HEK293T (cell line): ENCODE results near the gene SCUBE2.

Experiments used
- ARNT ChIP-seq: fragments of 450-650 bp; IDR thresholded peaks from 2 replicates; pipeline ENCODE4 v1.6.1; 2017; ENCODE audit warnings: mild to moderate bottlenecking
- ELF4 ChIP-seq: fragments of 450-650 bp; IDR thresholded peaks from 2 replicates; pipeline ENCODE4 v1.6.1; 2017; ENCODE audit warnings: antibody characterized with exemption
- FOXM1 ChIP-seq: fragments of 450-650 bp; IDR thresholded peaks from 2 replicates; pipeline ENCODE4 v1.6.1; 2017; ENCODE audit warnings: mild to moderate bottlenecking, borderline replicate concordance
- HDGF ChIP-seq: fragments of 450-650 bp; IDR thresholded peaks from 2 replicates; pipeline ENCODE4 v1.6.1; 2017; ENCODE audit warnings: antibody characterized with exemption, borderline replicate concordance
- LEF1 ChIP-seq: fragments of 450-650 bp; IDR thresholded peaks from 2 replicates; pipeline ENCODE4 v1.6.1; 2017; ENCODE audit warnings: mild to moderate bottlenecking, borderline replicate concordance
- NFRKB ChIP-seq: fragments of 450-650 bp; IDR thresholded peaks from 2 replicates; pipeline ENCODE4 v1.6.1; 2016; ENCODE audit warnings: mild to moderate bottlenecking, moderate library complexity
- SP1 ChIP-seq: fragments of 450-650 bp; IDR thresholded peaks from 2 replicates; pipeline ENCODE4 v1.6.1; 2017
- SUZ12 ChIP-seq: fragments of 450-650 bp; IDR thresholded peaks from 2 replicates; pipeline ENCODE4 v1.6.1; 2016; ENCODE audit warnings: mild to moderate bottlenecking
- TARDBP ChIP-seq: fragments of 450-650 bp; IDR thresholded peaks from 2 replicates; pipeline ENCODE4 v1.6.1; 2016
- TF ChIP-seq, protein P1 (sequence below): fragments of 450-650 bp; IDR thresholded peaks from 2 replicates; pipeline ENCODE4 v1.6.1; 2016

DNA sequence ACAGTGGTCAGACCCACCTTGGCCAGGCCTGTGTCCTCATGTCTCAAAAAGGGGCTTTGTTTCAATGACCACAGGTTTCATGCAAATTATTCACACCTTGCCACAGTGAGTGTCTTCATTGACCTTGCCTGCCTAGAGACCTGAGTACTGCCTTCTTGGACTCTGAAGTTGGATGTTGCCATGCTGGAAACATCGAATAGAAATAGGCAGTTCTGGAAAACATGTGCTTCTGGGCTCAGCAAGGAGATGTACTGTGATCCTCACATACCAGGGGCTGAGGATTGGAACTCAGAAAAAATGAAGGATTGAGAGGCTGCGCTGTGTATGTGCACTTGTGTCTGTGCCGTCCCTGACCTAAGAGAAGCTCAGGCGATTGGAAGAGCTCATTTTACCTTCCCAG, 78.0 kb downstream of the SCUBE2 start:
- no peak for TF ChIP-seq ELF4
- no peak for TF ChIP-seq SUZ12
- no peak for TF ChIP-seq LEF1
- no peak for TF ChIP-seq SP1
- TF ChIP-seq FOXM1, result no peak
- TF ChIP-seq HDGF, result no peak
- TF ChIP-seq, protein P1, sequence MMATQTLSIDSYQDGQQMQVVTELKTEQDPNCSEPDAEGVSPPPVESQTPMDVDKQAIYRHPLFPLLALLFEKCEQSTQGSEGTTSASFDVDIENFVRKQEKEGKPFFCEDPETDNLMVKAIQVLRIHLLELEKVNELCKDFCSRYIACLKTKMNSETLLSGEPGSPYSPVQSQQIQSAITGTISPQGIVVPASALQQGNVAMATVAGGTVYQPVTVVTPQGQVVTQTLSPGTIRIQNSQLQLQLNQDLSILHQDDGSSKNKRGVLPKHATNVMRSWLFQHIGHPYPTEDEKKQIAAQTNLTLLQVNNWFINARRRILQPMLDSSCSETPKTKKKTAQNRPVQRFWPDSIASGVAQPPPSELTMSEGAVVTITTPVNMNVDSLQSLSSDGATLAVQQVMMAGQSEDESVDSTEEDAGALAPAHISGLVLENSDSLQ, result no peak
- TF ChIP-seq ARNT, result no peak
- TF ChIP-seq NFRKB, result no peak
- TF ChIP-seq TARDBP, result no peak
